ENCODE data around the gene MRTFB. TPM values are rescaled to one million over a fixed set of nuclear protein-coding genes. Genes with fewer than 3 reads are reported as not detected.

MRTFB gene
- total RNA-seq, 1 experiment from 2014 or later, result 29.5 TPM

DNA sequence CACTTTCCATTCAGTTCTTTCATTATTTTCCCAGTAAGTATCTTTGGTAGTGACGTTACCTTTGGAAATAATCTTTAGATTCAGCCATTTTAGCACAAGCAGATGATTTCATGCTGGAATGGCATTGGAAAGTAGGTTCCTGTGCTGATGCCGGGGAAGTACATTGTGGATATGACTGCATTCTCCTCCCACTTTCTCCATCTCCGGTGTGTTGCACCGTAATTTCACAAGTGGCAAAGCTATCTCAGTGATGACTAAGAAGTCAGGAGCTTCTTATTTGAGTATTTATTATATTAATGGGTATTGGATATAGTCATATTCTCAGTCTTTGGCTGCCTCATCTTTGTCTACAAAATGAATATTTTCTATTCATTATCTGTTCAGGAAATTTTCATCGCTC, 69.8 kb downstream of the MRTFB start:
- CTCF ChIA-PET, result no interaction called here

DNA sequence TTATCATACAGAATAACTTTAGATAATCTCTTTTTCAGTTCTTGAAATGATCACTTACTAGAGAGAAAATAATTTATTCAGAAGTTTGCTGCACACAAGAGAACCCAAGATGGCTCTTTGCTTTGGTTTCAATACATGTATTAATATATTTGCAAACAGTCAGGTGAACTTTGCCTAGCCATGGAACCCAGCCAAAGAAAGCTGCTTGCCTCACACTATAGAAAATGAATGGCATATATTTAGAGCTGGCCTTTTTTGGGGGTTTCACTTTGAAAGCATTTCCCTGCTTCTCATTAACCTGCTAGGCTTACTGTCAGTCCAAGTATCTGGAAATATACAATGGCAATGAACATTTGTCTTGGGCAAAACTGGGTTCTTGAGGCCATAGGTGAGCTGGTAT, 75.3 kb downstream of the MRTFB start:
- no peak overlapping the region for H3K4me3 Mint-ChIP-seq (ENCODE audit: unreplicated experiment)
- ChIA-PET CTCF (no interaction called here), POLR2A (no interaction called here)
- Histone ChIP-seq H3K4me3 (ENCODE audit: low read depth, low read length) (no peak overlapping the region), H3K36me3 (ENCODE audit: control insufficient read depth, insufficient read depth, low read length) (no peaks in the 10 kb centered on the region), H3K4me1 (no peaks in the 10 kb centered on the region), H3K9me3 (no peaks in the 10 kb centered on the region), H3K27me3 (replicated peaks; ENCODE audit: control insufficient read depth, insufficient read depth, low read length) (no peaks in the 10 kb centered on the region)
- H3K36me3 Mint-ChIP-seq (ENCODE audit: insufficient read depth, unreplicated experiment), result peaks cover 6% of the 10 kb centered on the region
- BruUV-seq (replicated peaks), result no TSS peak
- TF ChIP-seq, protein P1, sequence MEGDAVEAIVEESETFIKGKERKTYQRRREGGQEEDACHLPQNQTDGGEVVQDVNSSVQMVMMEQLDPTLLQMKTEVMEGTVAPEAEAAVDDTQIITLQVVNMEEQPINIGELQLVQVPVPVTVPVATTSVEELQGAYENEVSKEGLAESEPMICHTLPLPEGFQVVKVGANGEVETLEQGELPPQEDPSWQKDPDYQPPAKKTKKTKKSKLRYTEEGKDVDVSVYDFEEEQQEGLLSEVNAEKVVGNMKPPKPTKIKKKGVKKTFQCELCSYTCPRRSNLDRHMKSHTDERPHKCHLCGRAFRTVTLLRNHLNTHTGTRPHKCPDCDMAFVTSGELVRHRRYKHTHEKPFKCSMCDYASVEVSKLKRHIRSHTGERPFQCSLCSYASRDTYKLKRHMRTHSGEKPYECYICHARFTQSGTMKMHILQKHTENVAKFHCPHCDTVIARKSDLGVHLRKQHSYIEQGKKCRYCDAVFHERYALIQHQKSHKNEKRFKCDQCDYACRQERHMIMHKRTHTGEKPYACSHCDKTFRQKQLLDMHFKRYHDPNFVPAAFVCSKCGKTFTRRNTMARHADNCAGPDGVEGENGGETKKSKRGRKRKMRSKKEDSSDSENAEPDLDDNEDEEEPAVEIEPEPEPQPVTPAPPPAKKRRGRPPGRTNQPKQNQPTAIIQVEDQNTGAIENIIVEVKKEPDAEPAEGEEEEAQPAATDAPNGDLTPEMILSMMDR (IDR thresholded peaks at IDR 0.05; ENCODE audit: insufficient read depth in 1 of 2, low read depth in 1 of 2, low read length in 1 of 2, severe bottlenecking in 1 of 2, unreplicated experiment in 1 of 2), result no peak
- H3K4me1 Mint-ChIP-seq (ENCODE audit: low read depth, unreplicated experiment), result peaks cover 6% of the 10 kb centered on the region
- intact Hi-C loops (cut with micrococcal nuclease; ENCODE audit: unreplicated experiment), result no loop called here
- H3K27ac Mint-ChIP-seq (ENCODE audit: unreplicated experiment), result no peak overlapping the region
- DNase-seq, result no peak
- H3K9me3 Mint-ChIP-seq (ENCODE audit: unreplicated experiment), result no peaks in the 10 kb centered on the region
- H3K27me3 Mint-ChIP-seq (ENCODE audit: insufficient read depth, unreplicated experiment), result no peaks in the 10 kb centered on the region

More for the DNA sequence above, 69.8 kb downstream of the MRTFB start:
- Histone ChIP-seq H3K4me3 (ENCODE audit: low read depth, low read length) (no peak overlapping the region), H3K9me3 (peaks cover 6% of the 10 kb centered on the region; the same call in 1 of the 2 replicates), H3K36me3 (ENCODE audit: control insufficient read depth, insufficient read depth, low read length) (no peaks in the 10 kb centered on the region), H3K27me3 (replicated peaks; ENCODE audit: control insufficient read depth, insufficient read depth, low read length) (no peaks in the 10 kb centered on the region), H3K4me1 (peaks cover under 1% of the 10 kb centered on the region; the same call in 1 of the 2 replicates)
- POLR2A ChIA-PET, result interaction anchor here (0.6 kb wide), 1 partner anchor 431 kb away, joined by 3 read pairs; no protein-coding TSS in a partner anchor
- intact Hi-C loops (cut with micrococcal nuclease; ENCODE audit: unreplicated experiment), result no loop called here
- Mint-ChIP-seq H3K4me3 (ENCODE audit: unreplicated experiment) (no peak overlapping the region), H3K27ac (ENCODE audit: unreplicated experiment) (no peak overlapping the region), H3K27me3 (ENCODE audit: insufficient read depth, unreplicated experiment) (no peaks in the 10 kb centered on the region), H3K36me3 (ENCODE audit: insufficient read depth, unreplicated experiment) (peaks cover 6% of the 10 kb centered on the region), H3K9me3 (ENCODE audit: unreplicated experiment) (no peaks in the 10 kb centered on the region), H3K4me1 (ENCODE audit: low read depth, unreplicated experiment) (peaks cover under 1% of the 10 kb centered on the region)
- TF ChIP-seq, protein P1 (IDR thresholded peaks at IDR 0.05; ENCODE audit: insufficient read depth in 1 of 2, low read depth in 1 of 2, low read length in 1 of 2, severe bottlenecking in 1 of 2, unreplicated experiment in 1 of 2), result no peak
- no peak for DNase-seq
- BruUV-seq (replicated peaks), result no TSS peak

DNA sequence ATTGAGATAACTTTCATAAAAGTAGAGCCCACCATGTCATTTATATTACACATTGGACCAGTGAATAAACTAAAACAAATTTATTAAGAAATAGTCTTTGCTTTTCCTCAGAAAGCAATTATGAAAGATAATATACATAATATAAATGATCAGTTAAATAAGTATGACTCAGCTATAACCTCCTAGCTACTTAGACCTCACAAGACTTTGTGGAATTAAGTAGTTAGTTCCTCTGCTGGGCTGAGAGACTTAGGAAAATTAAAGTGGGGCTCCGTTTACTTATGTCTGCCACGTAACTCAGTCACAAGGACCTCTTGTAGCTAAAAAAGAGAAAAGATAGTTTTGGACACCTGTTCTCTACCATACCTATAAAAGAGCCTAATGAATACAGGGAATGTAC, 76.9 kb downstream of the MRTFB start:
- POLR2A ChIA-PET, result no interaction called here
- CTCF ChIA-PET, result no interaction called here
- H3K4me3 Mint-ChIP-seq (ENCODE audit: unreplicated experiment), result no peak overlapping the region
- no peaks in the 10 kb centered on the region for H3K4me1 ChIP-seq
- DNase-seq, result no peak
- intact Hi-C loops (cut with micrococcal nuclease; ENCODE audit: unreplicated experiment), result no loop called here
- H3K27me3 ChIP-seq (replicated peaks; ENCODE audit: control insufficient read depth, insufficient read depth, low read length), result no peaks in the 10 kb centered on the region
- H3K9me3 Mint-ChIP-seq (ENCODE audit: unreplicated experiment), result no peaks in the 10 kb centered on the region
- no peaks in the 10 kb centered on the region for H3K27me3 Mint-ChIP-seq (ENCODE audit: insufficient read depth, unreplicated experiment)
- H3K36me3 Mint-ChIP-seq (ENCODE audit: insufficient read depth, unreplicated experiment), result no peaks in the 10 kb centered on the region
- H3K4me1 Mint-ChIP-seq (ENCODE audit: low read depth, unreplicated experiment), result peaks cover 6% of the 10 kb centered on the region
- no TSS peak for BruUV-seq (replicated peaks)
- H3K4me3 ChIP-seq (ENCODE audit: low read depth, low read length), result no peak overlapping the region
- H3K36me3 ChIP-seq (ENCODE audit: control insufficient read depth, insufficient read depth, low read length), result no peaks in the 10 kb centered on the region
- TF ChIP-seq, protein P1 (IDR thresholded peaks at IDR 0.05; ENCODE audit: insufficient read depth in 1 of 2, low read depth in 1 of 2, low read length in 1 of 2, severe bottlenecking in 1 of 2, unreplicated experiment in 1 of 2), result no peak
- H3K9me3 ChIP-seq, result no peaks in the 10 kb centered on the region
- H3K27ac Mint-ChIP-seq (ENCODE audit: unreplicated experiment), result no peak overlapping the region
